T1000 (cell line): ENCODE measurements around the gene CCDC9.
"Not testable (repeated sequence)": the region's sequence is repeated elsewhere in the genome, so short reads cannot be mapped to it uniquely, and the experiment has no call there.

ENCODE experiments used
- DNase-seq: peaks from one replicate; lab custom pipeline; 2025; ENCODE audit warnings: mixed read lengths; lab: John Stamatoyannopoulos, UW

Gene CCDC9

GRCh38 chr19:47261946-47262793 is 5.8 kb downstream of the CCDC9 start:
- not testable (repeated sequence) for DNase-seq

- DNase-seq, result no peak
Measured at GRCh38 chr19:47264629-47265028, 8.3 kb downstream of the CCDC9 start.

GRCh38 chr19:47266401-47266941 is 10.1 kb downstream of the CCDC9 start:
- no peak for DNase-seq

- DNase-seq, result no peak
Measured at GRCh38 chr19:47267350-47267759, 11.0 kb downstream of the CCDC9 start.

- no peak for DNase-seq
Measured at GRCh38 chr19:47268028-47268427, 11.7 kb downstream of the CCDC9 start.

- DNase-seq, result no peak
Measured at GRCh38 chr19:47269596-47269995, 13.3 kb downstream of the CCDC9 start.

- DNase-seq, result no peak
Measured at GRCh38 chr19:47270408-47270807, 14.1 kb downstream of the CCDC9 start.

GRCh38 chr19:47271949-47272348 is 15.6 kb downstream of the CCDC9 start:
- DNase-seq, result no peak

GRCh38 chr19:47272448-47273312 is 16.4 kb downstream of the CCDC9 start:
- DNase-seq, result no peak

- peak; percentile 78 for DNase-seq
Measured at GRCh38 chr19:47273313-47274070, 17.2 kb downstream of the CCDC9 start.

- DNase-seq, result peak; percentile 91
Measured at GRCh38 chr19:47274071-47274890, 18.0 kb downstream of the CCDC9 start, which contains the start of gene INAFM1. INAFM1 (plus strand) TSS chr19:47274885; CDS start chr19:47274920, 35 bp downstream.

GRCh38 chr19:47274891-47275761 is 18.8 kb downstream of the CCDC9 start:
- no peak for DNase-seq

GRCh38 chr19:47275791-47276461 is 19.6 kb downstream of the CCDC9 start:
- no peak for DNase-seq

- DNase-seq, result not testable (repeated sequence)
Measured at GRCh38 chr19:47276513-47276912, 20.2 kb downstream of the CCDC9 start.

- no peak for DNase-seq
Measured at GRCh38 chr19:47280183-47280797, 24.0 kb downstream of the CCDC9 start.

- DNase-seq, result no peak
Measured at GRCh38 chr19:47283405-47284059, 27.2 kb downstream of the CCDC9 start.

- peak; percentile 24 for DNase-seq
Measured at GRCh38 chr19:47284324-47284899, 28.1 kb downstream of the CCDC9 start.

GRCh38 chr19:47296036-47296435 is 39.7 kb downstream of the CCDC9 start:
- peak; percentile 34 for DNase-seq
